Measurements from ENCODE around the gene KLHL12. TPM values are rescaled to one million over a fixed set of nuclear protein-coding genes. Genes with fewer than 3 reads are reported as not detected.
A peak's percentile ranks its signal among the peaks of the same experiment; 100 is the strongest.

Gene KLHL12
- total RNA-seq, 1 donor from 2014 or later: 30.5 TPM

DNA sequence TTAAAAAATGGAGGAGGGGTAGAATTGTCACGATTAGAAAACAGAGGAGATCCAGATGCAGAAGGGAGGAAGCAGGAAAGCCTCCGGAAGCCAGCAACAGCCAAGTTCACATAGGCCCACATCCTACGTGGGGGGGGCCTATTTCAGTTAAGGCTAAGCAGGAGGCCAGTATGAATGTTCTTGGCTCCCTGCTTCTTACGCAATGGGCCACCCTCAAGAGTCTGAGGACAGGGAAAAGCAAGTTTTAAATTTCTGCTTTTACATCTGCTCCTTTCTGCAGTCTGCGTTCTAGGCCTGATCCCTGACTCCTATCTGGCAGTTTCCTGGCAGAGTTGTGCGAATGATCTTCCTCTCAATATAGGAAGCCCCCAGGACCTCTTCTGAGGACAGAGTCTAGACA lies 68.7 kb downstream of the KLHL12 start:
- no peaks in the 10 kb centered on the region for H3K9me3 Mint-ChIP-seq
- H3K36me3 Mint-ChIP-seq (ENCODE audit: low read depth): no peaks in the 10 kb centered on the region
- no peak overlapping the region for H3K27ac Mint-ChIP-seq
- DNase-seq: no peak
- no peak overlapping the region for H3K4me3 Mint-ChIP-seq
- H3K27me3 Mint-ChIP-seq: peaks cover 37% of the 10 kb centered on the region
- peaks cover 13% of the 10 kb centered on the region for H3K4me1 Mint-ChIP-seq
- intact Hi-C loops (cut with micrococcal nuclease): no loop called here

DNA sequence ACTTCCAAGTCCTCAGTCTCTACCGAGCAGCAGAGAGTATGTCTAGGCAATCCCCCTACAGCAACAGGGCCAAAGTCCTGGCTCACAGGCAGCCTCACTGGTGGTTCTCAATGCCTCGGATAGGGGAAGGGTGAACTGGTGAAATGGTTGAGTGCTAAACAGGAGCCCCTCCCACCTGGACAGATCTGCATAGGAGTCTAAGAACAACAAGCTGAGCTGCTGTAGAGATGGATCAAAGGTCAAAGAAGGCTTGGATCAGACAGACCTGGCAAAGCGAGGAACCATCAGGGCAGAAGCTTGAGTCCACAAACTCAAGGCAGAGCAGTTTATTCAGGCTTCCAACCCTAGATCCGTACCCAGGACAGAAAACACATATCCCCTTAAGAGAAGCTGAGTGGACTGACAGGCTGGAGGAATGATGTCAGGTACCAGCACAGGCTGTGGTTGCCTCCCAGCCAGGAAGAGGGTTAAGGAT lies 69.9 kb downstream of the KLHL12 start:
- intact Hi-C loops (cut with micrococcal nuclease): no loop called here
- Mint-ChIP-seq H3K27me3 (peaks cover 26% of the 10 kb centered on the region), H3K4me3 (no peak overlapping the region), H3K9me3 (no peaks in the 10 kb centered on the region), H3K27ac (no peak overlapping the region), H3K4me1 (peaks cover 13% of the 10 kb centered on the region), H3K36me3 (ENCODE audit: low read depth) (no peaks in the 10 kb centered on the region)
- DNase-seq: no peak

DNA sequence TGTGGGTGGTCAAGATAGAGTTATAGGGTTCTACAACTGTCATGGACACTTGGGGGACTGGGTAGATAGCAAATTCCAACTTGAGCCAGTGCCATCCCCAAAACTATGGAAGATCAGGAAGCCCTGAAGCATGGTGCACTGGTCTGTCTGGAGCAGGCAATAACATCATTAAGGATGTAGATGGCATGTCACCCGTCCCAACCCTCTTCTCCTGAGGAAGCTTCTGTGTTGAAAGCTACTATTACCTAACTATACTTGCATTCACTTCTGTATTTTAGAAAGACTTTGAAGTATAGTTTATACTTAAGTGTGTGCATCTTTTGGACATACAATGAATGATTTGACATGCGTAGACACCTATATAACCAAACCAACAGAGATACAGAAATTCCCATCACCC lies 71.0 kb downstream of the KLHL12 start:
- Mint-ChIP-seq H3K36me3 (ENCODE audit: low read depth) (no peaks in the 10 kb centered on the region), H3K4me3 (no peak overlapping the region), H3K9me3 (no peaks in the 10 kb centered on the region), H3K27me3 (peaks cover 16% of the 10 kb centered on the region), H3K27ac (no peak overlapping the region), H3K4me1 (peaks cover 3% of the 10 kb centered on the region)
- intact Hi-C loops (cut with micrococcal nuclease): no loop called here
- DNase-seq: no peak

GRCh38 chr1:202854787-202855186 lies 72.2 kb downstream of the KLHL12 start:
- intact Hi-C loops (cut with micrococcal nuclease): loop anchor here (5.0 kb wide), 1 partner anchor 187 kb away; no protein-coding TSS in a partner anchor
- H3K4me1 Mint-ChIP-seq: peaks cover 6% of the 10 kb centered on the region
- no peak overlapping the region for H3K4me3 Mint-ChIP-seq
- no peaks in the 10 kb centered on the region for H3K36me3 Mint-ChIP-seq (ENCODE audit: low read depth)
- no peak overlapping the region for H3K27ac Mint-ChIP-seq
- H3K9me3 Mint-ChIP-seq: no peaks in the 10 kb centered on the region
- no peak for DNase-seq
- H3K27me3 Mint-ChIP-seq: peaks cover 9% of the 10 kb centered on the region

- Mint-ChIP-seq H3K27me3 (no peaks in the 10 kb centered on the region), H3K9me3 (no peaks in the 10 kb centered on the region), H3K4me1 (peaks cover 20% of the 10 kb centered on the region), H3K36me3 (ENCODE audit: low read depth) (no peaks in the 10 kb centered on the region), H3K4me3 (no peak overlapping the region), H3K27ac (no peak overlapping the region)
- intact Hi-C loops (cut with micrococcal nuclease): loop anchor here (1.0 to 5.0 kb wide), 3 partner anchors 42 to 185 kb away; partner anchors contain the start of gene PCAT6
- DNase-seq: peak; percentile 85
Measured at GRCh38 chr1:202852163-202852904, 74.7 kb downstream of the KLHL12 start.

GRCh38 chr1:202850593-202851362 lies 76.3 kb downstream of the KLHL12 start:
- H3K27ac Mint-ChIP-seq: no peak overlapping the region
- no peaks in the 10 kb centered on the region for H3K9me3 Mint-ChIP-seq
- peaks cover 22% of the 10 kb centered on the region for H3K4me1 Mint-ChIP-seq

GRCh38 chr1:202848191-202848542 lies 78.9 kb downstream of the KLHL12 start:
- DNase-seq: no peak
- peak overlapping the region; percentile 4 for H3K4me3 Mint-ChIP-seq

More at GRCh38 chr1:202850593-202851362, 76.3 kb downstream of the KLHL12 start:
- intact Hi-C loops (cut with micrococcal nuclease): loop anchor here (5.0 kb wide), 1 partner anchor 183 kb away; no protein-coding TSS in a partner anchor
- Mint-ChIP-seq H3K36me3 (ENCODE audit: low read depth) (no peaks in the 10 kb centered on the region), H3K4me3 (no peak overlapping the region), H3K27me3 (no peaks in the 10 kb centered on the region)
- DNase-seq: no peak

GRCh38 chr1:202844935-202845334 lies 82.1 kb downstream of the KLHL12 start:
- Mint-ChIP-seq H3K9me3 (no peaks in the 10 kb centered on the region), H3K27me3 (no peaks in the 10 kb centered on the region), H3K4me1 (peaks cover 23% of the 10 kb centered on the region), H3K4me3 (no peak overlapping the region), H3K27ac (no peak overlapping the region), H3K36me3 (ENCODE audit: low read depth) (no peaks in the 10 kb centered on the region)
- intact Hi-C loops (cut with micrococcal nuclease): no loop called here
- no peak for DNase-seq

More at GRCh38 chr1:202848191-202848542, 78.9 kb downstream of the KLHL12 start:
- H3K27ac Mint-ChIP-seq: peak overlapping the region; percentile 52
- intact Hi-C loops (cut with micrococcal nuclease): no loop called here
- H3K9me3 Mint-ChIP-seq: no peaks in the 10 kb centered on the region
- no peaks in the 10 kb centered on the region for H3K36me3 Mint-ChIP-seq (ENCODE audit: low read depth)
- no peaks in the 10 kb centered on the region for H3K27me3 Mint-ChIP-seq
- peaks cover 26% of the 10 kb centered on the region for H3K4me1 Mint-ChIP-seq

- Mint-ChIP-seq H3K4me3 (no peak overlapping the region), H3K9me3 (no peaks in the 10 kb centered on the region), H3K27me3 (no peaks in the 10 kb centered on the region), H3K27ac (no peak overlapping the region), H3K4me1 (peaks cover 21% of the 10 kb centered on the region), H3K36me3 (ENCODE audit: low read depth) (no peaks in the 10 kb centered on the region)
- intact Hi-C loops (cut with micrococcal nuclease): no loop called here
- no peak for DNase-seq
Measured at GRCh38 chr1:202844259-202844658, 82.8 kb downstream of the KLHL12 start.

- no peak overlapping the region for H3K27ac Mint-ChIP-seq
- intact Hi-C loops (cut with micrococcal nuclease): no loop called here
- no peaks in the 10 kb centered on the region for H3K9me3 Mint-ChIP-seq
- peaks cover 13% of the 10 kb centered on the region for H3K4me1 Mint-ChIP-seq
- DNase-seq: no peak
- no peaks in the 10 kb centered on the region for H3K27me3 Mint-ChIP-seq
- no peaks in the 10 kb centered on the region for H3K36me3 Mint-ChIP-seq (ENCODE audit: low read depth)
- no peak overlapping the region for H3K4me3 Mint-ChIP-seq
Measured at GRCh38 chr1:202843081-202843480, 84.0 kb downstream of the KLHL12 start.

Other genes with a start within 250 kb of the KLHL12 start
- not detected in 2 replicates for gene SYT2, start 216.8 kb downstream of the KLHL12 start, total RNA-seq
- gene KDM5B, start 118.8 kb downstream of the KLHL12 start, total RNA-seq: 83.2 and 92.7 TPM in 2 replicates
- 0.83 and 1.4 TPM in 2 replicates for gene PCAT6, start 116.3 kb downstream of the KLHL12 start, total RNA-seq
- 11.8 and 12.7 TPM in 2 replicates for gene RABIF, start 38.1 kb downstream of the KLHL12 start, total RNA-seq
- 86.7 and 92.1 TPM in 2 replicates for gene ADIPOR1, start 31.1 kb upstream of the KLHL12 start, total RNA-seq
- gene CYB5R1, start 40.0 kb upstream of the KLHL12 start, total RNA-seq: 18.0 and 19.9 TPM in 2 replicates
- gene TMEM183A, start 80.1 kb upstream of the KLHL12 start, total RNA-seq: 77.7 and 82.8 TPM in 2 replicates
- gene PPFIA4, start 99.3 kb upstream of the KLHL12 start, total RNA-seq: 34.2 and 35.1 TPM in 2 replicates
- not detected in 2 replicates for gene MYOG, start 158.8 kb upstream of the KLHL12 start, total RNA-seq
- not detected in 2 replicates for gene ADORA1, start 200.5 kb upstream of the KLHL12 start, total RNA-seq
- not detected in 2 replicates for gene MYBPH, start 248.6 kb upstream of the KLHL12 start, total RNA-seq